G401.6 (cell line): Measurements from ENCODE around the gene TMEM234.

ENCODE experiments used
- FAIRE-seq: peaks from 2 replicates; lab custom pipeline; 2012; peaks lifted over from hg19 to GRCh38; lab: Jason Lieb, UNC

TMEM234 gene

DNA sequence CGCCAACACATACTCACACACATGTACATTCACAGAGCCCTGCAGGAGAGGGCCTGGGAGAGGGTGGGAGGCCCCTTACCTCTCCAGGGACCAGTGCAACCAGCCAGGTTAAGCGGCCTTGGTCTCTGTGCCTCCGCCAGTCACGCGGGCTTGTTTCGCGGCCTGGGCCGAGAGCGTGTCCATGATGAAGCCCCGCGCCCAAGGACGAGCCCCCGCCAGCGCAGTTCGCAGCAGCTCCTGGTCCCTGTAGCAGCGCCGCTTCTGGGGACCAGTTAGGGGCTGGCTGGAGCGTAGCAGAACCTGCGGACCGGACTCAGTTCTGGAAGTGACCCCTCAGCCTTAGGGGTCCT is 17.6 kb upstream of the TMEM234 start:
- FAIRE-seq, result no peak

DNA sequence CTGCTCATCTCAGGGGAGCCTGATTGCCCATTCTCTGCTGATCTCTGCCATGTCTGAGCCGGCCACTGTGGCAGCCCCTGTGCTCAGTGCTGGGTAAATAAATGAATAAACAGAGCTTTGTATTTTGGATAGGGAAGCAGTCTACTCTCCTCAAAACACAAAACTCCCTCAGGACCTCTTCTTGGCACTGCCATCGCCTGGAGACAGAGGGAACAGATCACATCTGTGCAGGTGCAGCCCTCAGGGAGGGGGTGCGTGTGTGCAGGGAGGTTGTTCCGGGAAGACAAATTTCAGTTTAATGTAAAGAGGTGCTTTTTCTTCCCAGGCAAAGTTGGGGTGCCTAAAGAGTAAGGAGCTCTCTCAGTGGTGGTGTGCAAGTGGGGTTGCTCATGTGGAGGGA is 17.2 kb upstream of the TMEM234 start:
- FAIRE-seq, result no peak

- FAIRE-seq, result no peak
These were observed 12.6 kb upstream of the TMEM234 start for GRCh38 chr1:32234792-32235191.

DNA sequence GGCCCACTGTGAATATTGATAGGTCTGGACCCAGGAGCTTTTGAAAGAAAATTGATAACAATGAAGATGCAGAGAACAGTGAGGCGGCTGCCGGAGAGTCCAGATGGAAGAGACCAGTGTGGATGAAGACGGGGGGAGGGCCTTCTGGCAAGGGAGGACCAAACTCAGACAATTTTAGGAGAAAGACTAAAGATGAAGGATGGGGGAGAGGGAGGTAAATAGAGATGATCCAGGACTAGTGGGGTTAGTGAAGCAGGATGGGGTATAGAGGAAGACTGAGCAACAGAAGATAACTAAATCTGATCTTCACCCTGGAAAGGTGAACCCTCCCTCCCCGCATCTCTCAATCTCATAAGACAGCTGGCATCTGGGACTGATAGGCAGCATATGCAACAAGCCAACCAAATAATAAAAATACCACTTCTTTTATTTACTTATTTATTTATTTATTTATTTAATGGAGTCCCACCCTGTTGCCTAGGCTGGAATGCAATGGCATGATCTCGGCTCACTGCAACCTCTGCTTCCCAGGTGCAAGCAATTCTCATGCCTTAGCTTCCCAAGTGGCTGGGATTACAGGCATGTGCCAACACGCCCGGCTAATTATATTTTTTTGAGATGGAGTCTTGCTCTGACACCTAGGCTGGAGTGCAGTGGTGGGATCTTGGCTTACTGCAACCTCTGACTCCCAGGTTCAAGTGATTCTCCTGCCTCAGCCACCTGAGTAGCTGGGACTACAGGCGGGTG is 10.6 kb upstream of the TMEM234 start:
- no peak for FAIRE-seq

DNA sequence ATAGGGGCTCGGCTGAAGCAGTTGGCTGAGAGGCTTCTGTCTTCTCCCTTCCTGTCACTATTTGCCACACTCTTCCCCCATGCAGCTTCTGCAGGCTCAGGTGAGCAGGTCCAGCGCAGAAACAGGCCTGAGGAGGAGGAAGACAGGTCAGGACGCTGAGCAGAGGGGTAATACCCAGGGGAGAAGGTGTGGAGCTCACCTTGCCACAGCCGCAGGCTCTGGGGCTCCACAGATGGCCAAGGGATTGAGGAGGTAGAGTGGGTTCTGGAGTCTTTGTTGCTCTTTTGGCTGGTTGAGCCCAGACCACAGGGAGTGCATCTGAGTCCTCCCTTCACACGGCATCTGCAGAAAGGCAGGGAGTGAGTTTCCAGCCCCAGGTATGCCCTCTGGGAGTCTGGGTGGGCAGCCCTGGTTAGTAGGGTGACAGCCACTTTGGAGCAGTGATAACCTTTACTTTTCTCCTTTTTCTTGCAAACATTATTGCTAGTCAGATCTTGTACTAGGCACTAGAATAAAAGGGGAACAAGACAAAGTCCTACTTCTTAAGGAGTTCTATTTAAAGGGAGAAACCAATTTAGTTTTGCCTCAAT is 9.8 kb upstream of the TMEM234 start:
- FAIRE-seq, result no peak

DNA sequence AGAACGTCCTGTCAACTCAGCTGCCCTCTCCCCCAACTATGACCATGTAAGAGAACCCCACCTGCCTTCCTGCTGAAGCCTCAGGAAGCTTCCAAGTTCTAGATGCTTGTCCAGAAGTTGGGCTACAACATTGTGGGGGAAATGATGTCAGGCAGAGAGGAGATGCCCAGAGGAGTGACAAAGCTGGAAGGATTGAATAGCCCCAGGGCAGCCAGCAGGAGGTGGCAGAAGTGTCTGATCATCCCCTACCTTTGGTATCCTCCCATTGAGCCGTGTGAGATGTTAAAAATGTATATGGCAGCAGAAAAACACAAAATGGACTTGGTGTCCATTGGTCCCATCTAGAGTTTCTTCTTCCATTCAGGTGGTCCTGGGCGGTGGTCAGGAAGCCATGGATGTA is 6.6 kb upstream of the TMEM234 start:
- FAIRE-seq, result no peak

- no peak for FAIRE-seq
These were observed 2.1 kb upstream of the TMEM234 start for GRCh38 chr1:32224285-32224684.

GRCh38 chr1:32223683-32224082 is 1.5 kb upstream of the TMEM234 start:
- no peak for FAIRE-seq

DNA sequence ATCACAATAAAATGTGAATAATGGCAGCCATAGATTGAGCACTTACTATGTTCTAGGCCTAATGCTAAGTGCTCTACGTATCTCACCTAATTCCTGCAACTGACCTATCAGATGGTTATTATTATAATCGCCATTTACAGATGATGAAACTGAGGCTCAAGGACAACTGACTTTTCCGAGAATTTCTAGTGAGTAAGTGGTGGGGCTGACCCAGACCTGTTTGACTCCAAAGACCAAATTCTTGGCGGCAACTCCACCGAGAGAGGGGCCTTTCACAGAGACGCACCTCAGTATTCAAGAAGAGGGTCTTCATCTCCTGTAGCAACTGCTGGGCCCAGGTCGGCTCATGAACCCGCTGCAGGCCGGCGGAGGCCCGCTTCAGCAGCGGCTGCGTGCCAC is 573 bp downstream of the TMEM234 start:
- no peak for FAIRE-seq

DNA sequence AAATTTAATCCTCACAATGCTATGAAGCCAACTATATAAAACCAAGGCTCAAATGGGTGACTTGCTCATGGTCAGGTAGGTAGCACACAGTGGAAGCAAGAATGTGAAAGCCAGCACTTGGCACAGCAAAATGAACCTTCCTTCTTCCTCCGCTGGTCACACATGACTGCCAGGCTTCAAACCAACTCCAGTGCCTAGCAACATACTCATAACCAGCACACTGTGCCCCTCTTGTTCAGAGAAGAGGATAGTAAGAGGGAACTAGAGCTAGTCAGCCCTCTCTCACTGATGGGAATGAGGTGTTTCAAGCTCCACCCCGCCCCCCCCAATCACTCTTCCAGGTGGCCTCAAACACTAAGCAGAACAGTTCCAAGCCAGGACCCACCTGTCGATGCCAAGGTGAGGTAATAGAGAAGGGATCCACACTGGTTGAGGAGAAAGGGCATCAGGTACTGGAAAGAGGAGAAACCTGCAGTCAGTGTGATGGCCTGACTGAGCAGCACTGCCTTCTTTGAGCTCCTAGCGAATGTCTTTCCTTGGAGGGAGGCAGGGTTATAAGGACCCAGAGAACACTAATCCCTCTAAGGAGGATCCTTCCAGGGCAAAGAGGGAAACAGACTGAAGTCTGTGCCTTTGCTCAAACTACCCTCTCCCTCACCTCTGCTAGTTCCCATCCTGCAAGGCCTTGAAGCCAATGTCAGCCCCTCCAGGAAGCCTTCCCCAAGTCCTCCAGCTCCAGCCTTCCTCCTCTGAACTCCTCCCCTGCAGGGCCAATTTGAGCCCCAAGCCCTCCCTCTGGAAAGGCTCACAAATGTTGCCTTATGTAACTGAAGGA is 1.2 kb downstream of the TMEM234 start:
- no peak for FAIRE-seq

DNA sequence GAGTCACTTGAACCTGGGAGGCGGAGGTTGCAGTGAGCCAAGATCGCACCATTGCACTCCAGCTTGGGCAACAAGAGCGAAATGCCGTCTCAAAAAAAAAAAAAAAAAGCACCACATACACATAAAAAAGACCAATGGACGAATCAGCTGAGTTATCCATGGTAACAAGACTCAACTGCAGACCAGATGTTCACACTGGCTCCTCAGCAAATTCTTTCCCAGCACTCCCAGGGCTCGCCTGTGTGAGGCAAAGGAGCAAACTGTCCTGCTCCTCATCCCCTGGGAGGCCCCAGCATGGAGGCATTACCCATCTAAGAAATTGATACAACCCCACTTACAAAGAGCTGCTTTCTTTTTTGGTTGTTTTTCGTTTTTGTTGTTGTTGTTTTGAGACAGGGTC is 3.1 kb downstream of the TMEM234 start:
- no peak for FAIRE-seq

GRCh38 chr1:32216566-32216965 is 5.6 kb downstream of the TMEM234 start:
- no peak for FAIRE-seq

- FAIRE-seq, result peak; percentile 76
These were observed 6.3 kb downstream of the TMEM234 start for GRCh38 chr1:32215629-32216480.

- FAIRE-seq, result no peak
These were observed 13.2 kb downstream of the TMEM234 start, which contains the start of gene DCDC2B for GRCh38 chr1:32208891-32209328. TSS of gene DCDC2B (plus strand) at chr1:32209089. CDS start at chr1:32209094, 5 bp downstream.

DNA sequence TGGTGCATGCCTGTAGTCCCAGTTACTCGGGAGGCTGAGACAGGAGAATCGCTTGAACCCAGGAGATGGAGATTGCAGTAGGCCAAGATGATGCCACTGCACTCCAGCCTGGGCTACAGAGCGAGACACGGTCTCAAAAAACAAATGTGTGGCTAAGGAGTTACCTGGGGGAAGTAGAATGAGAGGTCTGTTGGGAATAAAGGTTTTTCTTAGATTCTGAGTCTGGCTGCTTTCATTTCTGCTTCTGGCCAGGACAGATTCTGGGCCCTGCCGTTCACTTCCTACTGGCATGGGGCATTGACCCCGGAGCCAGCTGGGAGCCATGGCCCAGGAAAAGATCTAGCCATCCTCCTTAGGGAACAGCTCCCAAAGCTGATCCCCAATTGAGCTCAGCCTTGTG is 13.7 kb downstream of the TMEM234 start:
- no peak for FAIRE-seq

GRCh38 chr1:32205401-32206370 is 16.5 kb downstream of the TMEM234 start, which contains the start of gene IQCC:
TSS of gene IQCC (plus strand) at chr1:32205671. CDS start at chr1:32205682, 11 bp downstream.
- no peak for FAIRE-seq

DNA sequence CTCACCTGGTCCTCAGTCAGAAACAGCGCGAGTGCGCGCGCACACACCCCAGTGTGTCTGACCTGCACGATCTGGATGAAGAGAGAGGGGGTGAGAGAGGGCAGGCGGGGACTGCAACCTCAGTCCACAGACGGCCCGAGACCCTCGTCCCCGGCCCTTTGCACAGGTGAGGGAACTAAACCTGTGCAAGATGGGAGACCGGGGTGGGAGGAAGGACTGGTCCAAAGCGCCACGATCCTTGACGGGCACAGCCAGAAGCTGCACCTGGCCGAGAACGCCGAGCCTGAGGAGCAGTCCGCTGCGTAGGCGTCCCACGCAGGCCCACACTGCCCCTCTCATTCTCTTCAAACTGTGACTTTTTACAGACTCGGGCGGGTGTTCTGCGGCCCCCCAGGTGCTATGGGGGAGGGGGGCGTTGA is 17.2 kb downstream of the TMEM234 start:
- no peak for FAIRE-seq

- no peak for FAIRE-seq
These were observed 20.9 kb downstream of the TMEM234 start for GRCh38 chr1:32201011-32201855.

- peak; percentile 93 for FAIRE-seq
These were observed 21.7 kb downstream of the TMEM234 start, which contains the start of gene CCDC28B for GRCh38 chr1:32200226-32201010. TSS of gene CCDC28B (plus strand) at chr1:32200595. CDS start at chr1:32201936, 1,341 bp downstream.
